Motor neuron (in vitro differentiated cells): Measurements from ENCODE around the gene PRKAR1B. TPM values are rescaled to one million over a fixed set of nuclear protein-coding genes. Genes with fewer than 3 reads are reported as not detected.
A peak's percentile ranks its signal among the peaks of the same experiment; 100 is the strongest.

Experiments
- ATAC-seq, 8 experiments: fragments of 200-7000 bp; cut with Tn5 transposase; replicated peaks in 6 of 8; 2 replicates each; pipeline ENCODE4 v1.8.0; 2021; ENCODE audit warnings: mild to moderate bottlenecking in 8 of 8, moderate library complexity in 8 of 8
- H3K27ac ChIP-seq, 2 donors: fragments of 250-450 bp; sonication (Bioruptor Pico); 2 replicates each; pipeline ENCODE4 v1.9.0; 2021; ENCODE audit warnings: antibody characterized with exemption in 2 of 2, mild to moderate bottlenecking in 2 of 2, moderate library complexity in 1 of 2
- H3K4me1 ChIP-seq, 2 donors: fragments of 250-450 bp; sonication (Bioruptor Pico); replicated peaks in 1 of 2; 2 replicates each; pipeline ENCODE4 v1.6.1; 2021; ENCODE audit warnings: antibody characterized with exemption in 2 of 2, mild to moderate bottlenecking in 2 of 2, moderate library complexity in 1 of 2
- H3K4me3 ChIP-seq, 5 donors: fragments of 250-450 bp; sonication (Bioruptor Pico); 2 replicates each; pipeline ENCODE4 v1.9.0; 2021; ENCODE audit warnings: antibody characterized with exemption in 5 of 5, mild to moderate bottlenecking in 5 of 5, moderate library complexity in 4 of 5
- WGBS, 10 experiments: fragments of 450-650 bp; shearing (Covaris generic); methylation state at CpG; one replicate each; pipeline ENCODE4 v1.0.0; 2022; 5-methylcytosine and 5-hydroxymethylcytosine counted together
- in situ Hi-C, 9 experiments: fragments of 400-800 bp; cut with MboI; loops; one replicate each; pipeline ENCODE4 v1.15.0; 2021; ENCODE audit warnings: low sequenced_read_pairs in 9 of 9, low pct_unique_long_range_greater_than_20kb in 2 of 9; ENCODE audit not compliant: unreplicated experiment in 9 of 9
- total RNA-seq, 8 experiments: library from RNA; unstranded; fragments of 300-600 nt; gene quantifications; 2 replicates each; pipeline versions ENCODE4 v1.2.3 to v1.2.4, GENCODE V29; 2022

Gene PRKAR1B
- total RNA-seq, 8 experiments from 2014 or later = 14.3 to 42.2 (median 19.0) TPM

DNA sequence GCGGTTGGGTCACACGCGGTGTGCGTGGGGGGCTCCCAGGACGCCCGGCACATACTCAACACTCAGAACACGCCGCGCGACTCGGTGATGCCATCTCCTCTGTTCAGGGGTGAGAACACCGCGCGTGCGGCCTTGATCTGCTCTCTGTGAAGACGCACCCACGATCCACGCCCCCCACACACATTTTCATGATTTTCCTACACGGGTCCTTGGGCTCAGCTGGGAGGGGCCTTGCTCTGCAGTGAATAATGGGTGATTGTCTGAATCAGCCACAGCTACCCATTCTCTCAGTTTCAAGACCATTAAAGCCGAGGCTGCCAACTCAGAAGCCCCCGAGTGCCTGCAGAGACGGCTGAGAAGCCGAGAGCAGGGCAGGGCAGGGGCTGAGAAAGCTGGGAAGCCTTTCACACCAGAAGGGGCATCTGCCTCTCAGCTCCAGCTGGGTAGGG is 153.1 kb downstream of the PRKAR1B start:
- ATAC-seq = peak in 4 of 8 experiments; percentile 23 to 62 (median 42)
- in situ Hi-C loops = no loop called here

DNA sequence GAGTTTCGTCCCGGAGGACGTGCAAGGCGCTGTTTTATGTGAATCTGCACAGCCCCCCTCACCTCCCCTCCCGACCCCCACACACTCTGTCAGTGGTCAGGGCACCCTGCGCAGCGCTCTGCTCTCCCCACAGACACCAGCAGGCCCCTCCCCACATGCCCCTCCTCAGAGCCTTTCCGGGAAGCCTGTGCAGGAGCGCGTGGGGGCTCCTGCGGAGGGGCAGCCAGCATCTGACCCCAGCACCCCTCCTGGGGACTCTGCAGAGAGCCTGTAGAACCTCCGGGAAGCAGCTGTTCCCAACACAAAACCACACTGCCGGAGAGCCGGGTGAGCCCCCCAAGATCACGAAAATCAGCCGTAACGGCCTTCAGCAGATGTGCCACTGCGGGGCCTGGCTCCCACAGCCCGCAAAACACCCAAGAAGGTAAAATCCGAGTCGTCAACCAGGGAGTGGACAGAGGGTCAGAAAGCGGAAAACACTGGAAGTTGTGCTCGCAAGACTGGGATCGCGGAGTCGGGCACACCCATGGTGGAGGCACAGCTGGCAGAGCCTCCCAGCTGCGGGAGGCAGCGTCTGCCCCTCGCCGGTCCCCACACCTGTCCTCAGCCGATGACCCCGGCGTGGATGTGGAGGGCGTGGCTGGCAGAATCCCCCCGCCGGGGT is 153.7 kb downstream of the PRKAR1B start:
- WGBS, 10 experiments = 100% methylated on average over 2 of the region's 36 CpGs; no CpG with 5 or more reads in 9 of the 10 experiments
- H3K4me1 ChIP-seq = peaks cover 22 to 23% of the 10 kb centered on the region in 2 donors
- in situ Hi-C loops = no loop called here
- peak in 4 of 8 experiments; percentile 15 to 38 (median 21) for ATAC-seq
- no peak overlapping the region for H3K27ac ChIP-seq
- H3K4me3 ChIP-seq = no peak overlapping the region

More for the DNA sequence above, 153.1 kb downstream of the PRKAR1B start:
- H3K4me3 ChIP-seq = no peak overlapping the region
- H3K4me1 ChIP-seq = peaks cover 22 to 23% of the 10 kb centered on the region in 2 donors
- no peak overlapping the region for H3K27ac ChIP-seq
- 0 to 58% (median 23%) methylated on average over 1 to 12 of the region's 23 CpGs; no CpG with 5 or more reads in 6 of the 10 experiments for WGBS, 10 experiments

DNA sequence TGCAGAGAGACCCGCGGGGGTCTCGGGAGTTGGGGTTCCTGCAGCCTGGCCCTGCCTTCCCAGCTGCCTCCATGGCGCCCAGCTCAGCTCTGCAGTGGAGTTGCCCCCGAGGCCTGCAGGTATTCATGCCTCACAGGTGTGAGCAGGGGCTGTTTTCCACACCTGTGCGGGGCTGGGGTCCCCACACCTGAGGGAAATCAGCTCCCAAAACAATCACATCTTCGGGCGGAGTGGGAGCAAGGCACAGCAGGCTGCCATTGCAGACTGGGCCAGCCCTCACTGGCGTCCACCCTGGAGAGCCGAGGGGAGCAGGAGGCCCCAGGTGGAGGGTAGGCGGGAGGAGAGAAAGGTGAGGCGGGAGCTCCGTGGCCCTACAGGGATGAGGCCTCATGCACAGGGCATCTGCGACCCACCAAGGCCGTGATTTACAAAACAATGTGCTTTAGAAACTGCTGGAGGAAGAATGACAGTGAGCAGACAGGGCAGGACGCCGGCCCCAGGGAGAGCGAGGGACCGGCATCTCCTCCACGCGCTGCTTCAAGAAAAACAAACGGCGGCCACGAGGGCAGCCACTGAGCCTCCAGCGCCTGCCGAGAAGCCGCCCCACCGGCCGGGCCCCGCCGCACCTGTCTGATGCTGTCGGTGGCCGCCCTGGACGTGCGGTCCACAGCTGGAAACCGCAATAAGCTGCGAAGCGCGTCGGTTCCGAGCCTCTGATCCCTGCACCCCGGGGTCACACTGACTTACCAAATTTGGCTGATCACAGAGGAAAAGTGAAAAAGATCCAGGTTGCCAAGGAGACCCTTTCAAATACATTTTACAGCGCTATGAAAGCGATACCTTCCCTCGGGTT is 154.4 kb downstream of the PRKAR1B start:
- 16 to 80% (median 37%) methylated on average over 1 to 6 of the region's 45 CpGs; no CpG with 5 or more reads in 6 of the 10 experiments for WGBS, 10 experiments
- H3K27ac ChIP-seq = no peak overlapping the region
- H3K4me1 ChIP-seq = peaks cover 18 to 22% of the 10 kb centered on the region in 2 donors
- H3K4me3 ChIP-seq = no peak overlapping the region
- in situ Hi-C loops = no loop called here
- peak in 4 of 8 experiments; percentile 30 to 56 (median 50) for ATAC-seq

DNA sequence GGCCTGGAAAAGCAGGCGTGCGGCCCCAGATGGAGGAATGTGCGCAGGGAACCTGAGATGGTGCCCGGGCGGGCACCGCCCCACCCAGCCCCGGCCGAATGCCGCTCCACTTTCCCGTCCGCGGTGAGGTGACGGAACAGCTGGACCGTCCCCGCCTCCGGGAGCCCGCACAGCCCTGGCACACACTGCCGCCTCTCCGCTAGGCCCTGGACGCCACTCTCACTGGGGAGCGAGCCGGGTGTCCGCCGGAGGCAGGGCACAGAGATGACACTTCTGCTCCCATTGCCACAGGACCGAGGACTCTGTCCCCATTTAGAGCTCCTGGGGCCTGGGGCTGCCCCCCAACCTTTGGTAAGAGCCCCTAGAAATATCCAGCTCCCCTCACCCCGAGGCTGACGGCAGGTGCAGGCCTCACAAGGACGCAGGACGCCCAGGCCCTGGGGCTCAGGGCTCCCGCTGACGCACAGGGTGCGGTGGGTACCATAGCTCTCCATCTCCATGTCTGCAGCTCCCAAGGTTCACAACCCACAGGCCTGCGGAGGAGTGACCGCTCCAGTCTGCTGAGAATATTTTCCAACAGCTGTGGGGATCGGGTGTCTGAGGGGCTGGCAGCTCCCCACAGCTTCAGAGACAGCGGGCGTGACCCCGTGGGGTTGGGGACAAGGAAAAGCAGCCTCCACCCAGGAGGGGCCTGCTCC is 155.2 kb downstream of the PRKAR1B start:
- ATAC-seq = no peak
- H3K4me3 ChIP-seq = no peak overlapping the region
- WGBS, 10 experiments = 96 to 100% (median 100%) methylated on average over 3 to 6 of the region's 38 CpGs; no CpG with 5 or more reads in 7 of the 10 experiments
- in situ Hi-C loops = no loop called here
- no peak overlapping the region for H3K27ac ChIP-seq
- H3K4me1 ChIP-seq = peaks cover 13 to 22% of the 10 kb centered on the region in 2 donors

DNA sequence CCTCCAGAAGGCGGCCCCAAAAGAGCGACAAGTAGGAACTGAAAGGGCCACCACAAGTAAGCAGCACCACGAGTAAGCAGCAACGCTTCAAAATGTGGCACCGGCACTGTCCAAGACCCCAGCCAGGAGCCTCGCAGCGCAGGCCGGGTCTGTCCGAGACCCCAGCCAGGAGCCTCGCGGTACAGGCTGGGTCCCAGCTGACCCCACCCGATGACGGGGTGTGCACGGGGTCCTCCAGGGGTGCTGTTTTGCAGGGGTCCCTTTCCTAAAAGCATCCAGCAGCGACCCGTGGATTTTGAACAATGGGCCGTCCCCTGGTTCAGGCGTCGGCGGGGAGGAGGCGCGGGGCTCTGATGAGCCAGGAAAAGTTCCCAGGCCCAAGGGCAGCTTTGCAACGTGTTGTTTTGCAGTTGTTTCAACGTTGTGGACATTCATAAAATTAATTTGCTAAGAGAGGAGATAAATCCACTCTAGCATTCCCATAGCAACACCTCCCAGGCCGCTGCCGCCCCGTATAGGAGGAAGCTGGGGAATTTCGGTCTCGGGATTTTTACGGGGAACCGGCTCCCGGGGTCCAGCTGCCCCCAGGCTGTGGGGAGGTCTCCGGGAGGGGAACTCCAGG is 155.9 kb downstream of the PRKAR1B start:
- WGBS, 10 experiments = 78 to 90% (median 88%) methylated on average over 7 to 11 of the region's 33 CpGs; no CpG with 5 or more reads in 7 of the 10 experiments
- H3K4me1 ChIP-seq = peaks cover 13 to 22% of the 10 kb centered on the region in 2 donors
- no peak overlapping the region for H3K27ac ChIP-seq
- no peak overlapping the region for H3K4me3 ChIP-seq
- in situ Hi-C loops = no loop called here
- ATAC-seq = no peak

DNA sequence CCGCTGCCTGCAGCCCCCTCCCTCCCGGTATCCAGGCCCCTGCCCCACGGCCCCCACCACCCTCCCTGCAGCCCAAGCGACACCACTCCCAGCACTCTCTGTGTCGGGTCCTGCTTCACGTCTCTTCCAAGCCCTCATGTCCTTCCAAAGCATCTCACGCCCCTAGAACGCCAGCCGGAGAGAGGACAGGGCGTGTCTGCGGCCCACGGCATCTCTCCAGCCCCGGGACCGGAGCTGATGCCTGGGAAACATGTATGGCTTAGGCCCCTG is 156.3 kb downstream of the PRKAR1B start:
- Histone ChIP-seq H3K4me1 (peaks cover 13 to 22% of the 10 kb centered on the region in 2 donors), H3K27ac (no peak overlapping the region), H3K4me3 (no peak overlapping the region)
- in situ Hi-C loops = no loop called here
- ATAC-seq = no peak
- 80 to 96% methylated on average over 2 to 4 of the region's 14 CpGs; no CpG with 5 or more reads in 8 of the 10 experiments for WGBS, 10 experiments

DNA sequence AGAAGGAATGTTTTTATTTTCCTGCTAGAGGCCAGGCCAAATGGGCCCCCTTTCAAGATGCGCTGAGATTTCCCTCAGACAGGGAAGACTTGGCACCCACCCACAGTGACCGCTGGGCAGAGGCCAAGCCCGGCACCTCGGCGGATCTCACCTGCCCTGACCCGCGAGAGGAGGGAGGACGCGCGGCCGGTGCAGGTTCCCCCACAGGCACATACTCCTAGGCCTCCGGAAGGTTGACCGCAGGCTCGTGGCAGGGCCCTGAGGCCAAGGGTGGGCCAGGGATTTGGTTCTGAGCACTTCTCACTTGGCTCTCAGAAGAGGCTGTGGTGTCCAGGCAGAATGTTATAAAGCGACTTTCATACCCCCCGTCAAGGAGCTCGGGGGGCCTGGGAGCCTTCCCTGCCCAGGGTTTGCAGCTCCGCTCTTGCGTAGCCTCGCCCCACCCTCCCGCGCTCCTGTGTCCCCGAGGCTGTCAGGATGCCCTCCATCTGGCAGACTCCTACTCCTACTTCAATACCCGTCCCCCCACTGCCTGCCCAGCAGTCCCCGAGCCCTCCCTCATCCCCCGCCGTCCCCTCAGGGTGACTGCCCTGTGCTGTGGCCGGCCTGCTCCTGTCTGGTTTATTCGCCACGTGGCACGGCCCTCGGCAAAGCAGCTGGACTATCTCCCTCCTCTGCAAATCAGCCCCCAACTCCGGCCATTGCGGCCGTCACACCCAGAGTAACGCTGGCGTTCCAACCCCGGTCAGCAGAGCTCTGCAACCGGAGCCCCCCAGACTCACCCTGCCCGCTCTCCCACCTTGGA is 156.9 kb downstream of the PRKAR1B start:
- Histone ChIP-seq H3K4me3 (no peak overlapping the region), H3K27ac (no peak overlapping the region), H3K4me1 (peaks cover 13 to 22% of the 10 kb centered on the region in 2 donors)
- no peak for ATAC-seq
- WGBS, 10 experiments = 20 to 100% (median 80%) methylated on average over 1 to 8 of the region's 40 CpGs; no CpG with 5 or more reads in 4 of the 10 experiments
- in situ Hi-C loops = no loop called here

DNA sequence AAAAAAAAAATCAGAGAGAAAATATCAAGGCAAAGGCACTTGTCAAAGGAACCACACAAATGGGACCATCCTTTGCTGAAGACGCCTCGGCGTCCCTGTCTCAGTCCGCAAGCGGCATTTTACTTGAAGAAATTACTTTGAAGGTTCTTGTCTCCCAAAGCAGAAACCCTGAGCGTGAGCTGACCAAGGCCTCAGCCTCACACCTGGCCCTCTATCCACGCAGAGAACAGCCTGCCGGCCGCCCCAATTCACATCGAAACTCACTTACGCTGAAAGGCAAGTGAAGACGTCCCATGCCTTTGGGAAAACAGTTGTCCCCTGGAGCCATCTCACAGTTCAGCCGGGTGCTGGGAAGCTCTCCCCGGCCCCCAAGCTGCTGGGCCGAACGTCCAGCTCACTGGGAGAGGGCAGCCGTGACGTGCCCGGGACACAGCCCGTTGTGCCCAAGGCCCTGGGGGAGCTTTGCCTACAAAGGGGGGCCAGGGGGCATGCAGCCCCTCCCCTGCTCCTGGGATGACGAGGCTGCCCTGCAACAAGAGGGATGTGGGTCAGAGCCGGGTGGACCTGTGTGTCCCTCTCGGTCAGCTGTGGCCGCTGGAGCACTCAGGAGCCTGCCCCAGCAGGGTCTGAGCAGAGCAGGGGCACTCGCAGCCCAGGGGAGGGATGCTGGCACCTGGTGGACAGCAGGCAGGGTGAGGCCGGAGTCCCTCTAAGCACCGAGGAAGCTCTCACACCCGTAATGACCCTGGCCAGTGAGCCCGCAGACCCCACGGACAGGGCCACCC is 157.8 kb downstream of the PRKAR1B start:
- Histone ChIP-seq H3K27ac (no peak overlapping the region), H3K4me3 (no peak overlapping the region), H3K4me1 (peaks cover 10 to 18% of the 10 kb centered on the region in 2 donors)
- in situ Hi-C loops = no loop called here
- ATAC-seq = no peak
- WGBS, 10 experiments = 48 to 93% (median 82%) methylated on average over 3 to 6 of the region's 30 CpGs; no CpG with 5 or more reads in 5 of the 10 experiments

DNA sequence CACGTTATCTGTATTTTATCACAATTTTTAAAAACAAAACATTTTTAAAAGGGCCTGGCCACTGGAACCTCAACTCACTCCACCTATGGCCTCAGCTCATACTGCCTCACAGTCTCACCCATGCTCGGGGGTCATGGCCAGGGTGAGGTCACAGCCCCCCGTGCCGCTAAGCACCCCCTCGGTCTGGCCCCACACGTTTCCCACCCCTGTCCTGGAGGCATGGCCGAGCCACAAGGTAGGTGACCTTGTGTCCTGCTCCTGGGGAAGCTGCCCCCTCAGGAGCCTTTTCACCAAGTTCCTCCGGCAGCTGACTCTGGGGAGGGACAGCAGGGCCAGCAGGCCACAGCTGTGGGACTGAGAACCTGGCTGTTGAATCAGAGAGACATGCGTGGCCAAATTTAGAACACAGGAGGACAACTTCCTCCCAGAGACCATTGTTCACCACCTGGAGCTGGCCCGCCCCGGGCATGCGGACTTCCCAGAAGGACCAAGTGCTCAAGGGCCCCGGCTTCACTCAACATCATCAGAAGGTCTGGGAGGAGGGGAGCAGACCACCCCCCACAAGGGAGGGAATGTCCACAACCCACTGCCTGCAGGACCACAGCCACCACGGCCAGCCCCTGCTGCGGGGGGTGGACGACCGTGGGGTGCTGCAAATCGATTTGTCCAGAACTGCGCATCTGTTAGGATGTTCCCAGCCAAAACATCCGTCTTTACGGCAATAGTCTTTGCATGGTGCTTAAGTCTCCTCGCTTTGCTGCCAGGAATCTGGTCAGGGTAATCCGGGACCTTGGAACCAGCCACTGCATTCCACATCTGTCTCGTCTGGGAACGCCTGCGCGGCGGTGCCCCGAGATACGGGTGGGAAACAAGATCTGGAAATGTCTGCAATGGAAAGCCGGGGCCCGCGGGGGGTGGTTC is 158.8 kb downstream of the PRKAR1B start:
- Histone ChIP-seq H3K27ac (no peak overlapping the region), H3K4me1 (peaks cover 1 to 9% of the 10 kb centered on the region in 2 donors), H3K4me3 (no peak overlapping the region)
- in situ Hi-C loops = no loop called here
- WGBS, 10 experiments = 10 to 100% (median 87%) methylated on average over 1 to 9 of the region's 33 CpGs; no CpG with 5 or more reads in 4 of the 10 experiments
- ATAC-seq = peak in 3 of 8 experiments; percentile 51 to 77 (median 62)

DNA sequence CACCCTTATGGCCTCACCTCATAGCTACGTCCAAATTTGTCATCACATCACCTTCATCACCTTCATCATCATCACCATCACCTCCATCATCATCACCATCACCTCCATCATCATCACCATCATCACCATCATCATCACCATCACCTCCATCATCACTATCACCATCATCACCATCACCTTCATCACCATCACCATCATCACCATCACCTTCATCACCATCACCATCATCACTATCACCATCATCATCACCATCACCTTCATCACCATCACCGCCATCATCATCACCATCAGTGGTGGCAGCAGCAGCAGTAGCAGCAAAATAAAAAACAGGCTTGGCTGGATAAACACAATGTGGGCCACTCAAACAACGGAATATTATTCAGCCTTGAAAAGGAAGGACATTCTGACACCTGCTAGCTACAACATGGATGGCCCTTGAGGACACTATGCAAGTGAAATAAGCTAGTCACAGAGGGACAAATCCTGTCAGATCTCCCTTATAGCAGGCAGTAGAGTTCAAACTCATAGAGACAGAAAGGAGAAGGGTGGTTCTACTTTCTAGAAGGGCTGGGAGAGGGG is 159.7 kb downstream of the PRKAR1B start:
- 40 to 100% (median 89%) methylated on average over 1 of the region's 3 CpGs; no CpG with 5 or more reads in 2 of the 10 experiments for WGBS, 10 experiments
- Histone ChIP-seq H3K4me3 (no peak overlapping the region), H3K4me1 (no peaks in the 10 kb centered on the region), H3K27ac (no peak overlapping the region)
- no peak for ATAC-seq
- in situ Hi-C loops = no loop called here
